ENCODE measurements around the gene HSD17B13. TPM values are rescaled to one million over a fixed set of nuclear protein-coding genes. Genes with fewer than 3 reads are reported as not detected.

Gene HSD17B13
- total and polyA plus RNA-seq, 2 of the 13 experiments (the other 11 are each of a cell fraction or from before 2014, with no cell fraction given), result 0.04 to 0.15 TPM

- Histone ChIP-seq H3K4me3 (replicated peaks in 1 of 3; ENCODE audit: insufficient read depth in 1 of 3, low read depth in 2 of 3, low read length in 3 of 3) (no peak overlapping the region), H3K9ac (ENCODE audit: insufficient read depth, low read depth, low read length) (no peak overlapping the region), H3K4me1 (ENCODE audit: insufficient read depth, low read length) (no peaks in the 10 kb centered on the region), H4K20me1 (ENCODE audit: insufficient read depth, low read length) (0 out of 2 replicates have a peak, but pooled peaks cover 7% of the 10 kb centered on the region), H3K27me3 (ENCODE audit: control insufficient read depth in 1 of 2, insufficient read depth in 2 of 2, low read length in 2 of 2) (no peaks in the 10 kb centered on the region), H3K9me3 (ENCODE audit: low read length) (0 out of 2 replicates have a peak, but pooled peaks cover 3% of the 10 kb centered on the region), H3K36me3 (replicated peaks in 1 of 2; ENCODE audit: control insufficient read depth in 1 of 2, insufficient read depth in 2 of 2, low read length in 2 of 2) (peaks cover 9 to 69% of the 10 kb centered on the region in 2 experiments; a peak in 4 of 5 replicates), H2AFZ (ENCODE audit: low read length) (no peak overlapping the region), H3K4me2 (ENCODE audit: low read depth, low read length) (no peak overlapping the region), H3K27ac (ENCODE audit: extremely low read length, insufficient read depth, low read length) (no peak overlapping the region), H3K79me2 (ENCODE audit: insufficient read depth, low read length) (peaks cover 3% of the 10 kb centered on the region)
- intact Hi-C loops (cut with micrococcal nuclease; ENCODE audit: unreplicated experiment), result no loop called here
- FAIRE-seq (no peak), DNase-seq (ENCODE audit: low spot score) (no peak), ATAC-seq (no peak)
- ChIA-PET POLR2A (no interaction called here), CTCF (ENCODE audit: low intra/inter-chr PET ratio, low total read pairs) (no interaction called here)
- 97% methylated on average over 2 of the region's 2 CpGs for WGBS (ENCODE audit: low lambda C conversion rate)
- no peak for TF ChIP-seq HCFC1 (IDR thresholded peaks at IDR 0.05; ENCODE audit: low read depth, low read length)
- TF ChIP-seq PRPF4 (IDR thresholded peaks at IDR 0.05; ENCODE audit: low read depth, low read length, poor library complexity, severe bottlenecking), result no peak
- no peak for TF ChIP-seq ZBTB8A (CRISPR knock-in tag; IDR thresholded peaks at IDR 0.05; ENCODE audit: borderline replicate concordance, low read depth)
- TF ChIP-seq EED (CRISPR knock-in tag; IDR thresholded peaks at IDR 0.05), result no peak
- TF ChIP-seq NR2F2 (IDR thresholded peaks at IDR 0.05; ENCODE audit: borderline replicate concordance, low read depth), result no peak
- no peak for TF ChIP-seq KLF6 (CRISPR knock-in tag; IDR thresholded peaks at IDR 0.05)
- TF ChIP-seq STAT5B (CRISPR knock-in tag; IDR thresholded peaks at IDR 0.05), result no peak
- no peak for TF ChIP-seq ZNF614 (CRISPR knock-in tag; IDR thresholded peaks at IDR 0.05; ENCODE audit: borderline replicate concordance)
- TF ChIP-seq ZSCAN25 (CRISPR knock-in tag; IDR thresholded peaks at IDR 0.05), result no peak
- TF ChIP-seq ARNT2 (CRISPR knock-in tag; IDR thresholded peaks at IDR 0.05; ENCODE audit: low read depth), result no peak
- no peak for TF ChIP-seq NONO (IDR thresholded peaks at IDR 0.05)
- no peak for TF ChIP-seq NONO (CRISPR knock-in tag; conservative IDR thresholded peaks at IDR 0.05)
- no peak for TF ChIP-seq ZNF513 (CRISPR knock-in tag; conservative IDR thresholded peaks at IDR 0.05)
- no peak for TF ChIP-seq PHF5A (CRISPR knock-in tag; IDR thresholded peaks at IDR 0.05; ENCODE audit: low read depth, unreplicated experiment)
- TF ChIP-seq ZBTB43 (CRISPR knock-in tag; conservative IDR thresholded peaks at IDR 0.05), result no peak
- TF ChIP-seq ZNF569 (CRISPR knock-in tag; IDR thresholded peaks at IDR 0.05; ENCODE audit: borderline replicate concordance), result no peak
- TF ChIP-seq MAZ (IDR thresholded peaks at IDR 0.05; ENCODE audit: borderline replicate concordance, low read depth, low read length), result no peak
- TF ChIP-seq MAZ (CRISPR knock-in tag; IDR thresholded peaks at IDR 0.05; ENCODE audit: low read depth), result no peak
- no TSS peak for BruUV-seq (replicated peaks)
- in situ Hi-C loops (cut with HindIII; ENCODE audit: extremely low pct_ligation_motif_present, low pct_unique_long_range_greater_than_20kb), result no loop called here
Measured at GRCh38 chr4:87339440-87339839, 16.8 kb upstream of the HSD17B13 start.
